Measurements from ENCODE around the gene MAN1A2. TPM values are rescaled to one million over a fixed set of nuclear protein-coding genes. Genes with fewer than 3 reads are reported as not detected.
A peak's percentile ranks its signal among the peaks of the same experiment; 100 is the strongest.

The MAN1A2 gene
- total and polyA plus RNA-seq, 4 donors: 6.4 to 56.3 (median 25.3) TPM

DNA sequence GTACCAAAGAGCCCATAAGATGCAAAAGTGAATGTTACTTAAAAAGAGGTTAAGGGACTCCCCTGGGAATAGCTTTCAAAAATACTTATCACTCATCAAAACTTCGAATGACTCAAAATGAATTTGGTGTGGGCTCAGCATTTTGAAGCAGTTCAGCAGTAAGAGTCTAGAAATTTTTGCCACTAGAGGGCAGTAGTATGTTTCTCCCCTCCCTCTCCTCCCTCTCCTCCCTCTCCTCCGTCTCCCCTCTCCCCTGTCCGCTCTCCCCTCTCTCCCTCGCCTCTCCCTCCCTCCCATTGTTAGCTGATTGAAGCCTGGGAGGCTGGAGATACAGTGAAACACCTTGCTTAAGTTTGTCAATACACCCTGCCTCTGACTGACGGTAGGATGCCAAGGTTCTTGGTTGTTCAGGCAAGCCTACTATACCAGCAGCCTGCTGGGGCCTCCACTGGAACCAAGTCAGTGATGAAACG lies 167.8 kb downstream of the MAN1A2 start:
- peak; percentile 50 to 82 (median 60) for DNase-seq
- Histone ChIP-seq H3K4me3 (no peak overlapping the region), H3K4me1 (ENCODE audit: control insufficient read depth in 5 of 5, insufficient read depth in 5 of 5, low read length in 5 of 5) (peaks cover 0 to 2% (median 0%) of the 10 kb centered on the region in 5 donors), H3K36me3 (ENCODE audit: control insufficient read depth in 4 of 4, insufficient read depth in 4 of 4, low read length in 4 of 4) (no peaks in the 10 kb centered on the region), H3K9me3 (ENCODE audit: control insufficient read depth in 4 of 4, insufficient read depth in 3 of 4, low read length in 3 of 4) (no peaks in the 10 kb centered on the region), H3K27ac (ENCODE audit: low read depth in 1 of 2, low read length in 1 of 2) (no peak overlapping the region), H3K27me3 (ENCODE audit: control insufficient read depth in 3 of 3, insufficient read depth in 3 of 3, low read length in 2 of 3) (no peaks in the 10 kb centered on the region), H3K9ac (ENCODE audit: insufficient read depth in 1 of 2, low read length in 2 of 2) (no peak overlapping the region)
- TF ChIP-seq, protein P1, sequence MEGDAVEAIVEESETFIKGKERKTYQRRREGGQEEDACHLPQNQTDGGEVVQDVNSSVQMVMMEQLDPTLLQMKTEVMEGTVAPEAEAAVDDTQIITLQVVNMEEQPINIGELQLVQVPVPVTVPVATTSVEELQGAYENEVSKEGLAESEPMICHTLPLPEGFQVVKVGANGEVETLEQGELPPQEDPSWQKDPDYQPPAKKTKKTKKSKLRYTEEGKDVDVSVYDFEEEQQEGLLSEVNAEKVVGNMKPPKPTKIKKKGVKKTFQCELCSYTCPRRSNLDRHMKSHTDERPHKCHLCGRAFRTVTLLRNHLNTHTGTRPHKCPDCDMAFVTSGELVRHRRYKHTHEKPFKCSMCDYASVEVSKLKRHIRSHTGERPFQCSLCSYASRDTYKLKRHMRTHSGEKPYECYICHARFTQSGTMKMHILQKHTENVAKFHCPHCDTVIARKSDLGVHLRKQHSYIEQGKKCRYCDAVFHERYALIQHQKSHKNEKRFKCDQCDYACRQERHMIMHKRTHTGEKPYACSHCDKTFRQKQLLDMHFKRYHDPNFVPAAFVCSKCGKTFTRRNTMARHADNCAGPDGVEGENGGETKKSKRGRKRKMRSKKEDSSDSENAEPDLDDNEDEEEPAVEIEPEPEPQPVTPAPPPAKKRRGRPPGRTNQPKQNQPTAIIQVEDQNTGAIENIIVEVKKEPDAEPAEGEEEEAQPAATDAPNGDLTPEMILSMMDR (IDR thresholded peaks at IDR 0.05; ENCODE audit: control extremely low read depth, extremely low read depth): peak; percentile 48
- WGBS, 2 donors: 8 to 9% methylated on average over 6 of the region's 6 CpGs
- ATAC-seq (ENCODE audit: insufficient read depth, low FRiP score): no peak

DNA sequence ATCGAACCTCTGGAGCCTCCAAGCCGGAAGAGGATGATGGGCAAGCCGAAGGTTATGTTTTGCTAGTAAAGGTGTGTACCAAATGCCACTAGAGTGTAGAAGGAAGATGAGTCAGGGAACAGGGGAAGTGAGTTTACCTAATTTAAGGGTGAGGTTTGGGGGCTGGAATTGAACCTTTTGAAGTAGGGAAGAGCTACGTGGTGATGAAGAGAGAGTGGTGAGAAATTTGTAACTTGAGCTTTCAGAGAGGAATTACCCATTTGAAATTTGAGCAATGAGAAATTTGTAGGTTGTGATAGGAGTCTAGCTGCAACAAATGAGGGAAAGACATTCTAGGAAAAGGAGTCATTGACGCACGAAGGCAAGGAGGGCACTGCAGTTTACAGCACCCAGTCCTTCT lies 168.6 kb downstream of the MAN1A2 start:
- peaks cover 0 to 2% (median 0%) of the 10 kb centered on the region in 5 donors for H3K4me1 ChIP-seq (ENCODE audit: control insufficient read depth in 5 of 5, insufficient read depth in 5 of 5, low read length in 5 of 5)
- no peak overlapping the region for H3K9ac ChIP-seq (ENCODE audit: insufficient read depth in 1 of 2, low read length in 2 of 2)
- H3K27ac ChIP-seq (ENCODE audit: low read depth in 1 of 2, low read length in 1 of 2): no peak overlapping the region
- no peaks in the 10 kb centered on the region for H3K9me3 ChIP-seq (ENCODE audit: control insufficient read depth in 4 of 4, insufficient read depth in 3 of 4, low read length in 3 of 4)
- ATAC-seq (ENCODE audit: insufficient read depth, low FRiP score) (no peak), DNase-seq (no peak)
- no peaks in the 10 kb centered on the region for H3K36me3 ChIP-seq (ENCODE audit: control insufficient read depth in 4 of 4, insufficient read depth in 4 of 4, low read length in 4 of 4)
- 81 to 86% methylated on average over 6 of the region's 6 CpGs for WGBS, 2 donors
- no peaks in the 10 kb centered on the region for H3K27me3 ChIP-seq (ENCODE audit: control insufficient read depth in 3 of 3, insufficient read depth in 3 of 3, low read length in 2 of 3)
- no peak overlapping the region for H3K4me3 ChIP-seq
- TF ChIP-seq, protein P1 (IDR thresholded peaks at IDR 0.05; ENCODE audit: control extremely low read depth, extremely low read depth): no peak

DNA sequence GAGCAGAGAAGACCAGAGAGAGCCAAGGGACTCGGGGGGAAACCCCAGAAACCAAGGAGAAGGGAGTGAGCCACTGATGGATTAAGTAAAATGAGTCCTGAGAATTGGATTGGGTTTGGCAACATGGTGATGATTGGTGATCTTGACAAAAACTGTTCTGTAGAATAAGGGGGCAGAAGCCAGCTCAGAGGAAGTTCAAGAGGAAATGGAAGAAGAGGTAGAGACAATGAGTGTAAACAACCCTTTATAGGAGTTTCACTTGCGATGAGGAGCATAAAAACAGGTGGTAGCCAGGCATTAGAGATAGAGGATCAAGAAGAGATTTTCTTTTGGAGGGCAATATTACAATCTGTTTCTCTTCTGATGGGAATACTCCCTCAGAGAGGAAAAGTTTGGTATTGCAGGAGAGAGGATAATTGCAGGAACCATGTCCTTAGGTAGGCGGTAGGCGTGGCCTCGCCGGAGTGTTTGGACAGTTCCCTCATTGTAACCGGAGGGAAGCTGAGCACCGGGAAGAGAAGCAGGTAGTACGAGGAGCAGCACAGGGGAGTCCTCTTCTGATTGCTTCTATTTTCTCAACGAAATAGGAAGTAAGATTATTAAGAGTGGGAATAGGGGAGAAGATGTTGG lies 170.2 kb downstream of the MAN1A2 start:
- no peaks in the 10 kb centered on the region for H3K9me3 ChIP-seq (ENCODE audit: control insufficient read depth in 4 of 4, insufficient read depth in 3 of 4, low read length in 3 of 4)
- ATAC-seq (ENCODE audit: insufficient read depth, low FRiP score) (peak; percentile 48), DNase-seq (peak; percentile 14 to 36 (median 30))
- no peak overlapping the region for H3K4me3 ChIP-seq
- WGBS, 2 donors: 45 to 59% methylated on average over 10 of the region's 10 CpGs
- no peak overlapping the region for H3K27ac ChIP-seq (ENCODE audit: low read depth in 1 of 2, low read length in 1 of 2)
- no peak overlapping the region for H3K9ac ChIP-seq (ENCODE audit: insufficient read depth in 1 of 2, low read length in 2 of 2)
- H3K36me3 ChIP-seq (ENCODE audit: control insufficient read depth in 4 of 4, insufficient read depth in 4 of 4, low read length in 4 of 4): no peaks in the 10 kb centered on the region
- no peaks in the 10 kb centered on the region for H3K27me3 ChIP-seq (ENCODE audit: control insufficient read depth in 3 of 3, insufficient read depth in 3 of 3, low read length in 2 of 3)
- peaks cover 0 to 2% (median 0%) of the 10 kb centered on the region in 5 donors for H3K4me1 ChIP-seq (ENCODE audit: control insufficient read depth in 5 of 5, insufficient read depth in 5 of 5, low read length in 5 of 5)
- TF ChIP-seq, protein P1 (IDR thresholded peaks at IDR 0.05; ENCODE audit: control extremely low read depth, extremely low read depth): no peak

Measured in lung (tissue), 12 donors.